PC-9 (cell line): Measurements from ENCODE around the gene TMEM126A. TPM values are rescaled to one million over a fixed set of nuclear protein-coding genes. Genes with fewer than 3 reads are reported as not detected.

ENCODE experiments used
- BruUV-seq: library from RNA; stranded (reverse); fragments of 400-500 nt; replicated peaks from 2 replicates; lab custom pipeline; 2021; lab: Mats Ljungman, UMichigan
- CTCF ChIA-PET: fragments of 300-600 bp; sonication (Branson Sonifier 250); formaldehyde crosslinking; loops from one replicate; lab custom pipeline; 2022; ENCODE audit warnings: antibody characterized with exemption; lab: Charles Lee
- POLR2A ChIA-PET: fragments of 300-600 bp; sonication (Branson Sonifier 250); formaldehyde crosslinking; loops from one replicate; lab custom pipeline; 2022; ENCODE audit warnings: antibody characterized with exemption; ENCODE audit not compliant: unreplicated experiment; lab: Charles Lee
- DNase-seq, 2 experiments: peaks; one replicate each; pipeline versions ENCODE4 v3.0.0 to v3.0.0-alpha.2; 2015 to 2022; ENCODE audit warnings: mixed read lengths in 1 of 2
- H2AFZ ChIP-seq: fragments of 200-600 bp; sonication (generic); 2 replicates; pipeline ENCODE4 v1.8.1; 2017; ENCODE audit warnings: antibody characterized with exemption
- H3F3A ChIP-seq: fragments of 200-600 bp; sonication (generic); 2 replicates; pipeline ENCODE4 v1.8.1; 2017; ENCODE audit warnings: antibody characterized with exemption, mild to moderate bottlenecking, low read depth; ENCODE audit not compliant: insufficient read depth
- H3K27ac ChIP-seq: fragments of 200-600 bp; sonication (generic); 2 replicates; pipeline ENCODE4 v1.6.1; 2016; ENCODE audit warnings: mixed run types
- H3K27me3 ChIP-seq: fragments of 200-600 bp; sonication (generic); 2 replicates; pipeline ENCODE4 v1.6.1; 2016; ENCODE audit warnings: low read depth, mixed run types; ENCODE audit not compliant: insufficient read depth
- H3K36me3 ChIP-seq: fragments of 200-600 bp; sonication (generic); 2 replicates; pipeline ENCODE4 v1.6.1; 2016; ENCODE audit warnings: low read depth, mixed run types
- H3K4me1 ChIP-seq: fragments of 200-600 bp; sonication (generic); replicated peaks from 2 replicates; pipeline ENCODE4 v1.6.1; 2016; ENCODE audit warnings: mixed run types; ENCODE audit not compliant: insufficient read depth
- H3K4me2 ChIP-seq: fragments of 200-600 bp; sonication (generic); 2 replicates; pipeline ENCODE4 v1.6.1; 2017; ENCODE audit warnings: mixed run types
- H3K4me3 ChIP-seq: fragments of 200-600 bp; sonication (generic); 2 replicates; pipeline ENCODE4 v1.6.1; 2016; ENCODE audit warnings: mixed run types
- H3K79me2 ChIP-seq: fragments of 200-600 bp; sonication (generic); 2 replicates; pipeline ENCODE4 v1.6.1; 2017; ENCODE audit warnings: low read depth, mixed run types
- H3K9me2 ChIP-seq: fragments of 200-600 bp; sonication (generic); 2 replicates; pipeline ENCODE4 v1.8.1; 2017; ENCODE audit warnings: mild to moderate bottlenecking; ENCODE audit not compliant: insufficient read depth
- H3K9me3 ChIP-seq: fragments of 200-600 bp; sonication (generic); 2 replicates; pipeline ENCODE4 v1.8.1; 2016; ENCODE audit warnings: low read depth; ENCODE audit not compliant: insufficient read depth
- H4K20me1 ChIP-seq: fragments of 200-600 bp; sonication (generic); 2 replicates; pipeline ENCODE4 v1.8.1; 2017; ENCODE audit not compliant: insufficient read depth
- CTCF ChIP-seq: fragments of 200-600 bp; sonication (generic); conservative IDR thresholded peaks from 2 replicates; pipeline ENCODE4 v1.6.1; 2017; ENCODE audit warnings: mixed run types, antibody characterized with exemption, mild to moderate bottlenecking, moderate library complexity
- EZH2 ChIP-seq: fragments of 200-600 bp; sonication (generic); IDR thresholded peaks from 2 replicates; pipeline ENCODE4 v1.8.0; 2017; ENCODE audit warnings: antibody characterized with exemption, low read depth
- intact Hi-C: fragments of 100-400 bp; cut with micrococcal nuclease; formaldehyde crosslinking; loops from one replicate; pipeline ENCODE4 v1.10.0; 2022; ENCODE audit not compliant: unreplicated experiment
- total RNA-seq: library from RNA; stranded (reverse); gene quantifications from 2 replicates; pipeline ENCODE4 v1.2.3, GENCODE V29; 2021

The TMEM126A gene
- total RNA-seq, 1 experiment from 2014 or later = 26.3 TPM

DNA sequence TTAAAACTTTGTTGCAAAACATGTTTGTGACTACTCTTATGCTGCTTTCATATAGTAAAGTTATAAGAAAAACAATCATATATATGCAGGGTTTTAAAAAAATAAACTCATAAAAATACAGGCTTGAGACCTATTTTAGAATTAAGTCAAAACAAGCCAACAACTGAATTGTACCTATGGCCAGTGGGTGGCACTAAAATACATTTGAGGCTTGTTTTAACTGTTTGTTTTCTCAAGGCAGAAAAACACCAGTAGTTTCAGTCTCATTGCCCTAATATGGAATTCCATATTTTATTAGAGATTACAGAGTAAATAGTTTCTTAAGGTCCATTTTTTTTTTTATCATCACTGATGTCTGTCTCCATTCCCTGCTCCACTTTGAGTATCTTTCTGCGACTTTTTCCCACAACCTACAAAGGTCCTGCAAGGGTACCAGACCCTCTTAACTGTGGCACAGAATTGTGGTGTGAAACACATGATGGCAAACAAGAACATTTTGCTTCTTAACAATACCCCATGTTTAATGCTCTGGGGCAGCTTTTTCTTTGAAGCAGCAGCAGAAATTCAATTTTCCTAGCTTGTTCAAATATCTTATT is 46.7 kb downstream of the TMEM126A start:
- no peaks in the 10 kb centered on the region for H4K20me1 ChIP-seq
- BruUV-seq = no TSS peak
- TF ChIP-seq EZH2 (no peak), CTCF (peak; percentile 82)
- no peaks in the 10 kb centered on the region for H3K79me2 ChIP-seq
- ChIA-PET CTCF (interaction anchor here (0.6 kb wide), 1 partner anchor 606 kb away, joined by 3 read pairs; no protein-coding TSS in a partner anchor), POLR2A (interaction anchor here (0.6 kb wide), 1 partner anchor 150 kb away, joined by 3 read pairs; no protein-coding TSS in a partner anchor)
- no peak overlapping the region for H3K27ac ChIP-seq
- peak in 1 of 2 experiments; percentile 48 for DNase-seq
- 0 out of 2 replicates have a peak, but pooled peaks cover 7% of the 10 kb centered on the region for H3K36me3 ChIP-seq
- no peaks in the 10 kb centered on the region for H3K9me2 ChIP-seq
- intact Hi-C loops = loop anchor here (1.0 to 10.0 kb wide), 3 partner anchors 130 to 250 kb away; no protein-coding TSS in a partner anchor
- H3K9me3 ChIP-seq = no peaks in the 10 kb centered on the region; the same call in 1 of the 2 replicates
- H3K4me3 ChIP-seq = no peak overlapping the region
- no peak overlapping the region for H2AFZ ChIP-seq
- no peak overlapping the region for H3K4me2 ChIP-seq
- no peaks in the 10 kb centered on the region for H3F3A ChIP-seq
- H3K4me1 ChIP-seq = peaks cover 14% of the 10 kb centered on the region; the same call in 1 of the 2 replicates
- no peaks in the 10 kb centered on the region for H3K27me3 ChIP-seq

DNA sequence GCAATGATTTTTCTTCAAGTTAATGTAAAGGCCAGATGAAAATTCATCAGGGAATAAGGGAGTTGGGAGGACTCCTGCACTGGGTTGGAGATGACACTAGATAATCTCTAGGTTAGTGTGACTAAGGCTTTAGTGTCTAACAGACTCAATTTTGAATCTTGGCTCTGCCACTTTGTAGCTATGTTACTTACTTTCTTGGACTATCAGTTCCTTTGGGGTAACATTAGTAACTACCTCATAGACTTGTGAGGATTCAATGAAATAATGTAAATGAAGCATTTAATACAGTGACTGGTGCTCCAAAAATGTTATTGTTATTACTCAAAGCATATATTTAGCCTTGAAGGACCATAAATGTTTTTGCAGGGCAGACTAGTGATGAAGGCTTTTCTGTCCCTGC is 47.8 kb downstream of the TMEM126A start:
- no peaks in the 10 kb centered on the region for H3K27me3 ChIP-seq
- H4K20me1 ChIP-seq = no peaks in the 10 kb centered on the region
- H2AFZ ChIP-seq = no peak overlapping the region
- H3K4me3 ChIP-seq = no peak overlapping the region
- no peak for DNase-seq
- no peak overlapping the region for H3K27ac ChIP-seq
- no peak for TF ChIP-seq CTCF
- TF ChIP-seq EZH2 = no peak
- no TSS peak for BruUV-seq
- H3K79me2 ChIP-seq = no peaks in the 10 kb centered on the region
- intact Hi-C loops = loop anchor here (10.0 kb wide), 2 partner anchors 129 to 249 kb away; no protein-coding TSS in a partner anchor
- H3K4me1 ChIP-seq = peaks cover 14% of the 10 kb centered on the region; the same call in 1 of the 2 replicates
- no peaks in the 10 kb centered on the region for H3K9me2 ChIP-seq
- no peaks in the 10 kb centered on the region for H3F3A ChIP-seq
- ChIA-PET CTCF (no interaction called here), POLR2A (interaction anchor here (0.7 kb wide), 1 partner anchor 158 kb away, joined by 5 read pairs; no protein-coding TSS in a partner anchor)
- 0 out of 2 replicates have a peak, but pooled peaks cover 7% of the 10 kb centered on the region for H3K36me3 ChIP-seq
- H3K9me3 ChIP-seq = no peaks in the 10 kb centered on the region; the same call in 1 of the 2 replicates
- H3K4me2 ChIP-seq = no peak overlapping the region

DNA sequence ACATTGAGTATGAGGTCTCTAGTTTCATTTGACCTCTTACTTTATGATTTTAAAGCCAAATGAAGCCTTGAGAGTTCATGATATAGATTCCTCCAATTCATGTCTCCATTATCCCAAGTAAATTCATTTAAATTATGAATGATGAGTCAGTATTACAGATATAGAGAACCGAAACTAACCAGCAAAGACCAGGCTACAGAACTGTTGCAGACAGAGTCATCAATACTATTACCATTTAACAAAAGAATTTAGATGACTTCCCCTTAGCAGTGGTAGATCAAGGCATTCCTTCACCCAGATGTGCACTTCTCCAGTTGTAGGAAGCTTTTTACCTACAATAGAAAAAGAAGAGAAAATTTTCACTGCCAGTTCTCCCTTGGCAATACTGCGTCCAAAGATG is 50.0 kb downstream of the TMEM126A start:
- Histone ChIP-seq H3K9me3 (no peaks in the 10 kb centered on the region; the same call in 1 of the 2 replicates), H3K27me3 (no peaks in the 10 kb centered on the region), H3K9me2 (no peaks in the 10 kb centered on the region), H3K4me2 (no peak overlapping the region), H3K4me3 (no peak overlapping the region), H3K36me3 (0 out of 2 replicates have a peak, but pooled peaks cover 7% of the 10 kb centered on the region), H3F3A (no peaks in the 10 kb centered on the region), H2AFZ (no peak overlapping the region), H4K20me1 (no peaks in the 10 kb centered on the region), H3K4me1 (peaks cover 8% of the 10 kb centered on the region; the same call in 1 of the 2 replicates), H3K27ac (no peak overlapping the region), H3K79me2 (no peaks in the 10 kb centered on the region)
- ChIA-PET POLR2A (no interaction called here), CTCF (no interaction called here)
- no TSS peak for BruUV-seq
- TF ChIP-seq EZH2 (no peak), CTCF (no peak)
- intact Hi-C loops = loop anchor here (10.0 kb wide), 2 partner anchors 127 to 247 kb away; no protein-coding TSS in a partner anchor
- no peak for DNase-seq
